GM23338 (cell line): ENCODE data around the gene MTHFD1L. TPM values are rescaled to one million over a fixed set of nuclear protein-coding genes. Genes with fewer than 3 reads are reported as not detected.

Source experiments
- ATAC-seq: fragments of 200-7000 bp; cut with Tn5 transposase; 3 replicates; pipeline ENCODE4 v1.9.1; 2020
- DNase-seq: peaks from one replicate; pipeline ENCODE4 v3.0.0-alpha.2; 2015; ENCODE audit warnings: low spot score
- H2AFZ ChIP-seq: fragments of 200-600 bp; sonication (generic); 2 replicates; pipeline ENCODE4 v1.8.0; 2016; ENCODE audit warnings: antibody characterized with exemption, mild to moderate bottlenecking, moderate library complexity
- H3F3A ChIP-seq: fragments of 200-600 bp; sonication (generic); replicated peaks from 2 replicates; pipeline ENCODE4 v1.8.0; 2017; ENCODE audit warnings: antibody characterized with exemption, mixed run types, low read depth
- H3K27ac ChIP-seq: fragments of 200-600 bp; sonication (generic); 2 replicates; pipeline ENCODE4 v1.6.1; 2016; ENCODE audit warnings: low read depth
- H3K27me3 ChIP-seq: fragments of 200-600 bp; sonication (generic); 2 replicates; pipeline ENCODE4 v1.8.0; 2016; ENCODE audit warnings: mild to moderate bottlenecking, mixed run types, moderate library complexity; ENCODE audit not compliant: insufficient read depth
- H3K36me3 ChIP-seq: fragments of 200-600 bp; sonication (generic); 2 replicates; pipeline ENCODE4 v1.8.0; 2016; ENCODE audit warnings: mild to moderate bottlenecking; ENCODE audit not compliant: insufficient read depth
- H3K4me1 ChIP-seq: fragments of 200-600 bp; sonication (generic); 2 replicates; pipeline ENCODE4 v1.8.0; 2016; ENCODE audit warnings: mild to moderate bottlenecking, moderate library complexity; ENCODE audit not compliant: insufficient read depth
- H3K4me2 ChIP-seq: fragments of 200-600 bp; sonication (generic); 2 replicates; pipeline ENCODE4 v1.7.1; 2017; ENCODE audit warnings: mixed run types
- H3K4me3 ChIP-seq: fragments of 200-600 bp; sonication (generic); 2 replicates; pipeline ENCODE4 v1.6.1; 2016; ENCODE audit warnings: mixed run types
- H3K79me2 ChIP-seq: fragments of 200-600 bp; sonication (generic); replicated peaks from 2 replicates; pipeline ENCODE4 v1.8.0; 2017; ENCODE audit warnings: mild to moderate bottlenecking; ENCODE audit not compliant: insufficient read depth
- H3K9me2 ChIP-seq: fragments of 200-600 bp; sonication (generic); 2 replicates; pipeline ENCODE4 v1.8.0; 2017; ENCODE audit not compliant: insufficient read depth
- H4K20me1 ChIP-seq: fragments of 200-600 bp; sonication (generic); replicated peaks from 2 replicates; pipeline ENCODE4 v1.8.0; 2017; ENCODE audit warnings: mild to moderate bottlenecking; ENCODE audit not compliant: insufficient read depth
- H3K27ac Mint-ChIP-seq: 2 replicates; pipeline ENCODE4 v1.8.0; 2020; ENCODE audit warnings: inconsistent platforms, mild to moderate bottlenecking, moderate library complexity, mixed read lengths
- H3K27me3 Mint-ChIP-seq: 3 replicates; pipeline ENCODE4 v1.8.0; 2022; ENCODE audit warnings: low read depth, mild to moderate bottlenecking, moderate library complexity, mixed read lengths, inconsistent platforms; ENCODE audit not compliant: insufficient read depth, poor library complexity
- H3K36me3 Mint-ChIP-seq: 3 replicates; pipeline ENCODE4 v1.8.0; 2021; ENCODE audit warnings: low read depth, mild to moderate bottlenecking, inconsistent platforms, moderate library complexity, mixed read lengths
- H3K4me1 Mint-ChIP-seq: 3 replicates; pipeline ENCODE4 v1.8.0; 2020; ENCODE audit warnings: mild to moderate bottlenecking, inconsistent platforms, mixed read lengths
- H3K4me3 Mint-ChIP-seq: 3 replicates; pipeline ENCODE4 v1.8.0; 2021; ENCODE audit warnings: moderate library complexity, mild to moderate bottlenecking, inconsistent platforms, mixed read lengths
- H3K9me3 Mint-ChIP-seq: 3 replicates; pipeline ENCODE4 v1.8.0; 2020; ENCODE audit warnings: moderate library complexity, mild to moderate bottlenecking, inconsistent platforms, mixed read lengths
- CTCF ChIP-seq, 2 experiments: fragments of 200-600 bp in 1 of 2; sonication (generic) in 1 of 2; conservative IDR thresholded peaks; 2 replicates each; pipeline versions ENCODE4 v1.5.1 to v1.6.1; 2016 to 2017; ENCODE audit warnings: antibody characterized with exemption in 2 of 2, low read depth in 2 of 2, mild to moderate bottlenecking in 2 of 2, moderate library complexity in 1 of 2
- ETS1 ChIP-seq: IDR thresholded peaks from 2 replicates; pipeline ENCODE4 v1.6.1; 2016; ENCODE audit warnings: antibody characterized with exemption
- EZH2 ChIP-seq: fragments of 200-600 bp; sonication (generic); IDR thresholded peaks from one replicate; pipeline ENCODE4 v1.8.0; 2017; ENCODE audit warnings: antibody characterized with exemption, mild to moderate bottlenecking, low read depth; ENCODE audit not compliant: unreplicated experiment
- EZH2phosphoT487 ChIP-seq: fragments of 200-600 bp; sonication (generic); IDR thresholded peaks from one replicate; pipeline ENCODE4 v1.8.1; 2018; ENCODE audit warnings: antibody characterized with exemption; ENCODE audit not compliant: unreplicated experiment
- polyA plus RNA-seq: library from polyadenylated mRNA; unstranded; fragments of >200 nt; fragmentation: Nextera tagmentation; extraction: Ambion mirVana; gene quantifications from 2 replicates; pipeline ENCODE4 v1.2.1, GENCODE V29; 2016
- total RNA-seq: library from RNA; depleted of rRNA; stranded (reverse); fragments of >200 nt; shearing (Covaris generic); gene quantifications from 2 replicates; pipeline ENCODE4 v1.2.3, GENCODE V29; 2014
- TF ChIP-seq, protein P1 (sequence below): fragments of 250-450 bp; sonication (Bioruptor Pico); IDR thresholded peaks from 2 replicates; pipeline ENCODE4 v1.5.0; 2020; ENCODE audit warnings: mild to moderate bottlenecking, moderate library complexity

Gene MTHFD1L
- total and polyA plus RNA-seq, 2 experiments from 2014 or later, result 53.2 to 66.8 TPM

DNA sequence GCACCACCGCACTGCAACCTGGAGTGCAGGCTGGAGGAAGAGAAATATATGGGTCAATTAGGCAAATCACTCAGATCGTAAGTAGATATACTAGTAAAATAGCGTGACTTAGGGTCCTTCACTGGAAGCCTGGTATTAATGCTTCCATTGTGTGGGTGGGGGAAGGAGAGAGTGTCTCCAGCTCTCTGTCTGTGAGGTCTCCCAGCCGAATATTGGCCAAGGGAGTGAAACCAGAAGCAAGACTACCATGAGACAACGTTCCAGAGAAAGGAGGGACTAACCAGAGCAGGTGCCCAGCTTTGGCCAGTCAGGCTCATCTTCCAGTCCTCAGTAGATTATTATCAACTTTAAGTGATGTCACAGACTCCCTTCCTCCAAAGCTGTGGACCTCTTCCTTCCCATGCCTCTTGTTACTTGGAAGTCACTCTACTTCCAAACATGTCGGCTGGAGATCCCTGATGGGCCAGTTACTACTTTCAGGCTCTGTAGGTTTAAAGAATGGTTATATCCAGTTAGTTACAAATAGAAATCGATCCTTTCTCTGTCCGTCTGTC is 28.8 kb downstream of the MTHFD1L start (continued):
- TF ChIP-seq, protein P1, sequence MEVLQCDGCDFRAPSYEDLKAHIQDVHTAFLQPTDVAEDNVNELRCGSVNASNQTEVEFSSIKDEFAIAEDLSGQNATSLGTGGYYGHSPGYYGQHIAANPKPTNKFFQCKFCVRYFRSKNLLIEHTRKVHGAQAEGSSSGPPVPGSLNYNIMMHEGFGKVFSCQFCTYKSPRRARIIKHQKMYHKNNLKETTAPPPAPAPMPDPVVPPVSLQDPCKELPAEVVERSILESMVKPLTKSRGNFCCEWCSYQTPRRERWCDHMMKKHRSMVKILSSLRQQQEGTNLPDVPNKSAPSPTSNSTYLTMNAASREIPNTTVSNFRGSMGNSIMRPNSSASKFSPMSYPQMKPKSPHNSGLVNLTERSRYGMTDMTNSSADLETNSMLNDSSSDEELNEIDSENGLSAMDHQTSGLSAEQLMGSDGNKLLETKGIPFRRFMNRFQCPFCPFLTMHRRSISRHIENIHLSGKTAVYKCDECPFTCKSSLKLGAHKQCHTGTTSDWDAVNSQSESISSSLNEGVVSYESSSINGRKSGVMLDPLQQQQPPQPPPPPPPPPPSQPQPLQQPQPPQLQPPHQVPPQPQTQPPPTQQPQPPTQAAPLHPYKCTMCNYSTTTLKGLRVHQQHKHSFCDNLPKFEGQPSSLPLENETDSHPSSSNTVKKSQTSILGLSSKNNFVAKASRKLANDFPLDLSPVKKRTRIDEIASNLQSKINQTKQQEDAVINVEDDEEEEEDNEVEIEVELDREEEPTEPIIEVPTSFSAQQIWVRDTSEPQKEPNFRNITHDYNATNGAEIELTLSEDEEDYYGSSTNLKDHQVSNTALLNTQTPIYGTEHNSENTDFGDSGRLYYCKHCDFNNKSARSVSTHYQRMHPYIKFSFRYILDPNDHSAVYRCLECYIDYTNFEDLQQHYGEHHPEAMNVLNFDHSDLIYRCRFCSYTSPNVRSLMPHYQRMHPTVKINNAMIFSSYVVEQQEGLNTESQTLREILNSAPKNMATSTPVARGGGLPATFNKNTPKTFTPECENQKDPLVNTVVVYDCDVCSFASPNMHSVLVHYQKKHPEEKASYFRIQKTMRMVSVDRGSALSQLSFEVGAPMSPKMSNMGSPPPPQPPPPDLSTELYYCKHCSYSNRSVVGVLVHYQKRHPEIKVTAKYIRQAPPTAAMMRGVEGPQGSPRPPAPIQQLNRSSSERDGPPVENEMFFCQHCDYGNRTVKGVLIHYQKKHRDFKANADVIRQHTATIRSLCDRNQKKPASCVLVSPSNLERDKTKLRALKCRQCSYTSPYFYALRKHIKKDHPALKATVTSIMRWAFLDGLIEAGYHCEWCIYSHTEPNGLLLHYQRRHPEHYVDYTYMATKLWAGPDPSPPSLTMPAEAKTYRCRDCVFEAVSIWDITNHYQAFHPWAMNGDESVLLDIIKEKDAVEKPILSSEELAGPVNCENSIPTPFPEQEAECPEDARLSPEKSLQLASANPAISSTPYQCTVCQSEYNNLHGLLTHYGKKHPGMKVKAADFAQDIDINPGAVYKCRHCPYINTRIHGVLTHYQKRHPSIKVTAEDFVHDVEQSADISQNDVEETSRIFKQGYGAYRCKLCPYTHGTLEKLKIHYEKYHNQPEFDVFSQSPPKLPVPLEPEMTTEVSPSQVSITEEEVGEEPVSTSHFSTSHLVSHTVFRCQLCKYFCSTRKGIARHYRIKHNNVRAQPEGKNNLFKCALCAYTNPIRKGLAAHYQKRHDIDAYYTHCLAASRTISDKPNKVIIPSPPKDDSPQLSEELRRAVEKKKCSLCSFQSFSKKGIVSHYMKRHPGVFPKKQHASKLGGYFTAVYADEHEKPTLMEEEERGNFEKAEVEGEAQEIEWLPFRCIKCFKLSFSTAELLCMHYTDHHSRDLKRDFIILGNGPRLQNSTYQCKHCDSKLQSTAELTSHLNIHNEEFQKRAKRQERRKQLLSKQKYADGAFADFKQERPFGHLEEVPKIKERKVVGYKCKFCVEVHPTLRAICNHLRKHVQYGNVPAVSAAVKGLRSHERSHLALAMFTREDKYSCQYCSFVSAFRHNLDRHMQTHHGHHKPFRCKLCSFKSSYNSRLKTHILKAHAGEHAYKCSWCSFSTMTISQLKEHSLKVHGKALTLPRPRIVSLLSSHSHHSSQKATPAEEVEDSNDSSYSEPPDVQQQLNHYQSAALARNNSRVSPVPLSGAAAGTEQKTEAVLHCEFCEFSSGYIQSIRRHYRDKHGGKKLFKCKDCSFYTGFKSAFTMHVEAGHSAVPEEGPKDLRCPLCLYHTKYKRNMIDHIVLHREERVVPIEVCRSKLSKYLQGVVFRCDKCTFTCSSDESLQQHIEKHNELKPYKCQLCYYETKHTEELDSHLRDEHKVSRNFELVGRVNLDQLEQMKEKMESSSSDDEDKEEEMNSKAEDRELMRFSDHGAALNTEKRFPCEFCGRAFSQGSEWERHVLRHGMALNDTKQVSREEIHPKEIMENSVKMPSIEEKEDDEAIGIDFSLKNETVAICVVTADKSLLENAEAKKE (CRISPR knock-in tag), result no peak
- TF ChIP-seq ETS1, result no peak
- TF ChIP-seq EZH2phosphoT487, result no peak

- ATAC-seq (peak; percentile 58), DNase-seq (no peak)
- Histone ChIP-seq H3K36me3 (peaks cover 5% of the 10 kb centered on the region; the same call in 1 of the 2 replicates), H3K4me1 (0 out of 2 replicates have a peak, but pooled peaks cover 6% of the 10 kb centered on the region), H3K27me3 (no peaks in the 10 kb centered on the region), H3K9me2 (no peaks in the 10 kb centered on the region), H3K79me2 (peaks cover 18% of the 10 kb centered on the region), H3K4me2 (no peak overlapping the region), H4K20me1 (no peaks in the 10 kb centered on the region), H3K4me3 (no peak overlapping the region), H2AFZ (no peak overlapping the region), H3K27ac (no peak overlapping the region), H3F3A (no peaks in the 10 kb centered on the region; the same call in 1 of the 2 replicates)
- Mint-ChIP-seq H3K27me3 (peaks cover 1% of the 10 kb centered on the region), H3K4me1 (peaks cover 5% of the 10 kb centered on the region; the same call in 2 of the 3 replicates), H3K9me3 (no peaks in the 10 kb centered on the region), H3K27ac (peak overlapping the region; percentile 45; the same call in 1 of the 2 replicates), H3K36me3 (peaks cover 84% of the 10 kb centered on the region), H3K4me3 (no peak overlapping the region)
- TF ChIP-seq EZH2 (no peak), CTCF (conservative IDR thresholded peaks at IDR 0.05; ENCODE audit: low read depth in 2 of 2) (peak in 1 of 2 experiments; percentile 30; a peak in 1 of 4 replicates)
These were observed 29.5 kb downstream of the MTHFD1L start for GRCh38 chr6:150894935-150895552.
